ENCODE results near the gene KCTD5.
A peak's percentile ranks its signal among the peaks of the same experiment; 100 is the strongest.
"Not testable (repeated sequence)": the region's sequence is repeated elsewhere in the genome, so short reads cannot be mapped to it uniquely, and the experiment has no call there.

KCTD5 gene, protein sequence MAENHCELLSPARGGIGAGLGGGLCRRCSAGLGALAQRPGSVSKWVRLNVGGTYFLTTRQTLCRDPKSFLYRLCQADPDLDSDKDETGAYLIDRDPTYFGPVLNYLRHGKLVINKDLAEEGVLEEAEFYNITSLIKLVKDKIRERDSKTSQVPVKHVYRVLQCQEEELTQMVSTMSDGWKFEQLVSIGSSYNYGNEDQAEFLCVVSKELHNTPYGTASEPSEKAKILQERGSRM

DNA sequence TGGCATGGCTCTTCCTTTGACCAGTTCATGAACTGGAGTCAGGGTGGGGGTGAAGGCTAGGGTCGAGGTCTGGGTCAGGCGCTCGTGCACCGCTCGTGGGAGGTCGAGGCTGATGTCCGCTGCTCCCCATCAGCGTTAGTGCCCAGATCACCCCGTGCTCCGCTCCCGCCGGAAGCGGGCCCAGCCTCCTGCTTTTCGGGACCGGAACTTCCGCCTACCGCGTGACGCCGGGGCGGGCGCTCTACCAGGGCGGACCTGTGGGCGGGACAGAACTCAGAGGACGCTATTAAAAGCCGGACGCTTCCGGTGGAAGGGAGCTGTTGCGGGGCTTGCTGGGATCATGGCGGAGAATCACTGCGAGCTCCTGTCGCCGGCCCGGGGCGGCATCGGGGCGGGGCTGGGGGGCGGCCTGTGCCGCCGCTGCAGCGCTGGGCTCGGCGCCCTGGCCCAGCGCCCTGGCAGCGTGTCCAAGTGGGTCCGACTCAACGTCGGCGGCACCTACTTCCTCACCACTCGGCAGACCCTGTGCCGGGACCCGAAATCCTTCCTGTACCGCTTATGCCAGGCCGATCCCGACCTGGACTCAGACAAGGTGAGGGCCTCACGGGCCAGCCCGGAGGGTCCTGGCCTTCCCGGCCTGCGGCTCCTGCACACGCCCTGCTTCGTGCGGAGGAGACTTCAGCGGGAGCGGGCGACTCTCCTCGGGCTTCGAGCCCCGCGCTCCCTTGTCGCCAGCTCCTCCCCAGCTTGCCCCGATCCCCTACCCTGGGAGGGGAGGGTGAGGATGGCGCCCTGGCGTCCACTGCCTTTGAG lies at the start of gene KCTD5:
KCTD5 (plus strand) TSS at position 315 of the 813 bp plus-strand sequence; CDS start at position 341, 26 bp downstream.
- Histone ChIP-seq H3K4me3 (peak within 1 kb of the TSS; percentile 83 to 97), H3K4me1 (peaks cover 4 to 22% (median 17%) of the 10 kb centered on the region in 4 donors), H3K27ac (peak within 1 kb of the TSS; percentile 77 to 84), H3K27me3 (no peaks in the 10 kb centered on the region), H3K36me3 (no peaks in the 10 kb centered on the region), H3K9me3 (no peaks in the 10 kb centered on the region)
- DNase-seq, result peak; percentile 95 to 97
- TF ChIP-seq, protein P1, sequence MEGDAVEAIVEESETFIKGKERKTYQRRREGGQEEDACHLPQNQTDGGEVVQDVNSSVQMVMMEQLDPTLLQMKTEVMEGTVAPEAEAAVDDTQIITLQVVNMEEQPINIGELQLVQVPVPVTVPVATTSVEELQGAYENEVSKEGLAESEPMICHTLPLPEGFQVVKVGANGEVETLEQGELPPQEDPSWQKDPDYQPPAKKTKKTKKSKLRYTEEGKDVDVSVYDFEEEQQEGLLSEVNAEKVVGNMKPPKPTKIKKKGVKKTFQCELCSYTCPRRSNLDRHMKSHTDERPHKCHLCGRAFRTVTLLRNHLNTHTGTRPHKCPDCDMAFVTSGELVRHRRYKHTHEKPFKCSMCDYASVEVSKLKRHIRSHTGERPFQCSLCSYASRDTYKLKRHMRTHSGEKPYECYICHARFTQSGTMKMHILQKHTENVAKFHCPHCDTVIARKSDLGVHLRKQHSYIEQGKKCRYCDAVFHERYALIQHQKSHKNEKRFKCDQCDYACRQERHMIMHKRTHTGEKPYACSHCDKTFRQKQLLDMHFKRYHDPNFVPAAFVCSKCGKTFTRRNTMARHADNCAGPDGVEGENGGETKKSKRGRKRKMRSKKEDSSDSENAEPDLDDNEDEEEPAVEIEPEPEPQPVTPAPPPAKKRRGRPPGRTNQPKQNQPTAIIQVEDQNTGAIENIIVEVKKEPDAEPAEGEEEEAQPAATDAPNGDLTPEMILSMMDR (IDR thresholded peaks at IDR 0.05), result peak in 1 of 2 experiments; percentile 19
- intact Hi-C loops (cut with DNase I; ENCODE audit: low total_unique reads), result no loop called here

DNA sequence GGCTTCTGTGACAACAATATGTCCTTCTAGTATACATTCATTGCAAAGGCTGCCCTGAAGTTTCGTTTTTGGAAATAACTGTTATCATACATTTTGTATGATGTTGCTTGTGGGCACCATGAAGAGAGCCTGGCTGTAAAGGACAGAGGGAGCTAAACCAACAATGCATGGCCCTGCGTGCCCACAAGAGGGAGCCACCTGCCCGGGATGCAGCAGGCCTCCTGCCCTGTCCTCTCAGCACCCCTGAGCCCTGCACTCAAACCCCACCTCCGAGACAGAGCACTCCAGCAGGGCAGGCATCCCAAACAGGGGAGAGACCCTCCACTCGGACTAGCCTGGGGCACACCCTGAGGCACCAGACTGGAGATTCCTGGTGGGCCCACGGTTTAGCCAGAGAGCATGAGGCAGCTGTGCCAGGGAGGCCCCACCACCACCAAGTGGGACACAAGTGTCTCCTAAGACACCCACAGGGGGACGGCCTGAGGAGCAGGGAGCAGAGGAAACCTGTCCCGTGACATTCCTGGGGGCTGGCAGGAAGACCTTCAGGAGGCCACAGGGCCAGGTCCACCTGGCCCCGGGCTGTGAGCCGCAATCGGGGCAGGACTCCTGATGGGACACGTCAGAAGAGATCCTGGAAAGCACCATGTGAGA lies 43.1 kb upstream of the KCTD5 start:
- intact Hi-C loops (cut with DNase I; ENCODE audit: low total_unique reads); H3K9me3 ChIP-seq; H3K36me3 ChIP-seq; DNase-seq; H3K27ac ChIP-seq; H3K4me1 ChIP-seq; H3K4me3 ChIP-seq; H3K27me3 ChIP-seq: not testable (repeated sequence)

DNA sequence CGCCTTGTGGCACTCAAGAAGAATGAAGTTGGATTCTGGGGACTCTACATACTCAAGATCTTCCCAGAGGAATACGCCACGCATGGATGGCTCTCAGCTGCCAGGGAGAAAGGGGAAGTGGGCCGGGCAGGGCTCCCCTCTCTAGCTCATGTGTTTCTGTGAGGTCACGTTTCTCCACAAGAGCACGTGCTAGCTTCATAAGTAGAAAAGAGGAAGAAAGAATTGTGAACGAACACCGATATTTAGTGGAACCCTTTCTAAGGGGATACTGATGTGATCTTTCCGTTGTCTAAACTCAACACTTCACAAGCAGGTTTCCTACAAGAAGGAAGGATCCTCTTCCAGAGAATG lies 42.6 kb upstream of the KCTD5 start:
- intact Hi-C loops (cut with DNase I; ENCODE audit: low total_unique reads); H3K36me3 ChIP-seq; DNase-seq; H3K27ac ChIP-seq; H3K4me1 ChIP-seq; H3K4me3 ChIP-seq; H3K27me3 ChIP-seq; H3K9me3 ChIP-seq: not testable (repeated sequence)

DNA sequence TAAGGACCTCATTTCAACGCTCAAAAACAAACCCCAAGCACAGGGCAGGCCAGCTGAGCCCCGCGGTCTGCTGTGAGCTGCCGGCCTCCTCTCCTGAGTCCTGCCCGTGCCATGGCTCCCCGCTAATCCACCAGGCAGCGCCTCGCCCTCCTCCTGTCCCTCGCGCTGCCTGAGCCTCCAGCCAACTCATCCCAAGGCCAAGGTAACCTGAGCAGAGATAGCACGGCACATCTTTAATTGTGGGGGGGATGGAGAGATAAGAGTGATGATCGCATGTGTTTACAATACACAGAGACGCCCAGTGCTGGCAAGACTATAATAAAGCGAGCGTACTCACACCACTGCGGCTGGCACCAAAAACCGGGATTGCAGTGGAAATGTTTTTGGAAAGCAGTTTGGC lies 39.8 kb upstream of the KCTD5 start:
- intact Hi-C loops (cut with DNase I; ENCODE audit: low total_unique reads); H3K4me3 ChIP-seq; H3K36me3 ChIP-seq; DNase-seq; H3K27ac ChIP-seq; H3K4me1 ChIP-seq; H3K9me3 ChIP-seq; H3K27me3 ChIP-seq: not testable (repeated sequence)

DNA sequence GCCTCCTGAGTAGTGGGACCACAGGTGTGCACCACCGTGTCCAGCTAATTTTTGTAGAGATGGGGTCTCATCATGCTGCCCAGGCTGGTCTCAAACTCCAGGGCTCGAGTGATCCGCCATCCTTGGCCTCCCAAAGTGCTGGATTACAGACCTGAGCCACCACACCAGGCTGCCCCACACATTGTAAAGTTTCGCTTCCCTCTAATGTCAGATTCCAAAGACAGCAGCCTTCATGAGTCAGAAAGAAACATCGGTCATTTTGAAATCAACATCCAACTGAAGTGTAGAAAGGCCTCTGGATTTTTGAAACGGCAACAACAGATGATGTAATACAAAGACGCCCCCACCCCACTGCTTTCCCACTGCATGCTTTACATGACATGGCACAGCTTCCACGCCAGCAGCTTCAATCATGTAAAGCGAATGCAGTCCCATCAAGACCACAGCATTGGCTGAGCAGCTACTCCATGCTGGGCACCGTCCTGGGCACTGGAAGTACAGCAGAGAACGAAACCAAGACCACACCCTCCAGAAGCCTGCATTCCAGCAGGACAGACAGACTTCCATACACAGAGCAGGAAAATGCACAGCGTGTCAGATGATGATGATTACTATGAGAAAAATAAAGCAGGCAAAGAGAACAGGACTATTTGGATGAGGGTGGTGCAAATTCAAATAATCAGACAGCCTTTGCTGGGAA lies 37.4 kb upstream of the KCTD5 start:
- H3K9me3 ChIP-seq; H3K27ac ChIP-seq; intact Hi-C loops (cut with DNase I; ENCODE audit: low total_unique reads); H3K36me3 ChIP-seq; H3K4me1 ChIP-seq; H3K4me3 ChIP-seq; DNase-seq; H3K27me3 ChIP-seq: not testable (repeated sequence)

DNA sequence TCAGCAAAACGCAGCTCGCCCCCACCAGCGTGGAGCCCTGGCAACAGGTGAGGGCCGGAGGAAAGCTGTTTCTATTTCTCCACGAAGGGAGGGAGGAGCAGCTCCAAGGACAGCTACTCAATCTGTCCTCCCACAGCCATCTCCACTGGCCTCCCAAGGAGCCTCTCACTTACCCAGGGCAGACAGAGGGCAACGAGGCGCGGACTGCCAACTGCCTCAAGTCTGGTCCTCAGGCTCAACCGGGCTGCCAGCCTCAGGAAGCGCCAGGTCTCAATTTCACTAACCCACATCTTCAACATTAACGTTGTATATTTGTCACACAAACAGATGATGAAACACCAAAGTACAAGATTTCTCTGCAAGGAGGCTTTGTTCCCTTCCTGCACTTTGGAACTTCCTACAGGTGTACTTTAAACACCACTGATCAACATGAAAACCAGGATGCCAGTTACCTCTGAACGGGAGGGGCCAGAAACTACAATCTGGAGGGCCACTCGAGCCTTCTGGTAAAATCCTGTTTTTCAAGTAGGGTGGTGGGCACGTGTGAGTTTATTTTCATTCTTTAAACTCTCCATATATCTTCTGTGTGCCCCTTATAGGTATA lies 31.0 kb upstream of the KCTD5 start:
- intact Hi-C loops (cut with DNase I; ENCODE audit: low total_unique reads); H3K4me3 ChIP-seq; H3K9me3 ChIP-seq: not testable (repeated sequence)

DNA sequence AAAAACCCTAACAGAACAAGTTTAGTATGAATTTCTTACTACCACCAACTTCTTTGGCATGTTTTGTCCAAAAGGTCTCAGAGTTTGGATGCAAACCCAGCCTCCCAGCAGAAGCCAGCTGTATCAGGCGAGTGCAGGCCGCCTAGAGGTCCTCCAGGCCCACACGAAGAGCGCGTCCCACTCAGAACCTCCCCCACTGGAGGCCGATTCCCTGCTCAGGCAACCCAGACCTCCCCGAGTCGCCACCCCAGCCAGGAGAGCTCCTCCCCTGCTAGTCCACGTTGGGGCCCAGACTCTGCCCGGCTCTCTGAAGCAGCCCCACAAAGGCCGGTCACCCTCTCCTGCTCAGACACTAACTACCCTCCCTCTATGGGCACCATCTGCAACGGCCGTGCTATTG lies 28.4 kb upstream of the KCTD5 start:
- DNase-seq; H3K27me3 ChIP-seq; intact Hi-C loops (cut with DNase I; ENCODE audit: low total_unique reads); H3K36me3 ChIP-seq; H3K4me1 ChIP-seq; H3K9me3 ChIP-seq; H3K27ac ChIP-seq; H3K4me3 ChIP-seq: not testable (repeated sequence)

More for the DNA sequence above, 31.0 kb upstream of the KCTD5 start:
- not testable (repeated sequence) for H3K4me1 ChIP-seq, H3K27me3 ChIP-seq, H3K27ac ChIP-seq, DNase-seq, H3K36me3 ChIP-seq

DNA sequence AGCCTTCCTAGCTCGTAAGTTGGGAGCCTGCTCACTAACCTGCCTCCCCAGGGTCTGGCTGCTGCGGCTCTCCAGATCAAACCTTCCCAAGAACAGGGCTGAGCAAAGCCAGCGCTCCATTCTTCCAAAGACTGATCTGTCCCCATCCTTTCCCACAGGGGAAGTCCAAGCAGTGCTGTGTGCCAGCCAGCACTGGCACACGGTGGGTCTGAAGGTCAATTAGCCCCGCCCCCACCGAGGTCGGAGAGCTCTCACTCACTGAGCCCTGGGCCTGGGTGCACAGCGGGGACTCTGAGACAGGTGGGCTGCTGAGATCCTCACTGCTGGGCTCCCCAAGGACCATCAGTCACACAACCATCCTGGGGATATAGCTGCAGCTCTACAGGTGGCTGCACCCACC lies 27.4 kb upstream of the KCTD5 start:
- H3K9me3 ChIP-seq; H3K36me3 ChIP-seq; H3K4me1 ChIP-seq; intact Hi-C loops (cut with DNase I; ENCODE audit: low total_unique reads); H3K27me3 ChIP-seq; H3K27ac ChIP-seq; H3K4me3 ChIP-seq; DNase-seq: not testable (repeated sequence)
